Body of pancreas (tissue), 4 donors: ENCODE measurements around the gene HNF1A. TPM values are rescaled to one million over a fixed set of nuclear protein-coding genes. Genes with fewer than 3 reads are reported as not detected.

ENCODE experiments used
- ATAC-seq: fragments of 150-250 bp; one replicate; pipeline ENCODE4 v1.9.1; 2016
- DNase-seq, 4 donors: peaks; one replicate each; pipeline ENCODE4 v3.0.0-alpha.2; 2019
- H3K27ac ChIP-seq, 4 donors: fragments of 200-600 bp; sonication (generic); 1 replicate in 3 of 4; 2 replicates in 1 of 4; pipeline versions ENCODE4 v1.5.1 to v1.6.1; 2016 to 2019; ENCODE audit warnings: mild to moderate bottlenecking in 1 of 4, mixed read lengths in 1 of 4, moderate library complexity in 1 of 4
- H3K27me3 ChIP-seq, 2 donors: fragments of 200-600 bp; sonication (generic); one replicate each; pipeline ENCODE4 v1.6.0; 2016; ENCODE audit warnings: mild to moderate bottlenecking in 1 of 2
- H3K36me3 ChIP-seq, 2 donors: fragments of 200-600 bp; sonication (generic); replicated peaks in 1 of 2; 2 replicates each; pipeline ENCODE4 v1.5.1; 2016; ENCODE audit warnings: low read depth in 2 of 2; ENCODE audit not compliant: insufficient read depth in 1 of 2
- H3K4me1 ChIP-seq: fragments of 200-600 bp; sonication (generic); one replicate; pipeline ENCODE4 v1.6.0; 2016
- H3K4me3 ChIP-seq, 2 donors: fragments of 200-600 bp; sonication (generic); 1 replicate in 1 of 2; 2 replicates in 1 of 2; pipeline ENCODE4 v1.5.1; 2016 to 2019
- H3K9me3 ChIP-seq, 3 donors: fragments of 200-600 bp; sonication (generic); 1 replicate in 2 of 3; 2 replicates in 1 of 3; pipeline ENCODE4 v1.5.1; 2016
- CTCF ChIP-seq, 7 experiments: fragments of 450-650 bp in 4 of 7; fragments of 200-600 bp in 3 of 7; sonication (generic) in 3 of 7; IDR thresholded peaks; one replicate each; pipeline ENCODE4 v1.5.1; 2016 to 2019; ENCODE audit warnings: antibody characterized with exemption in 7 of 7
- POLR2A ChIP-seq, 3 donors: fragments of 450-650 bp; IDR thresholded peaks; one replicate each; pipeline ENCODE4 v1.6.1; 2016; ENCODE audit warnings: antibody characterized with exemption in 3 of 3, mild to moderate bottlenecking in 2 of 3
- WGBS, 2 donors: methylation state at CpG; one replicate each; pipeline ENCODE4 v1.1.5; 2017; 5-methylcytosine and 5-hydroxymethylcytosine counted together
- intact Hi-C: fragments of 100-400 bp; cut with DNase I; formaldehyde crosslinking; loops from one replicate; pipeline ENCODE4 v1.15.1; 2023
- total RNA-seq, 2 donors: library from RNA; depleted of rRNA; stranded (reverse); fragments of >200 nt; gene quantifications; one replicate each; pipeline ENCODE4 v1.1.0, GENCODE V29; 2016

The HNF1A gene
- total RNA-seq, 2 donors from 2014 or later = 11.9 to 13.2 TPM

GRCh38 chr12:120999191-121000120 lies 21.1 kb downstream of the HNF1A start:
- intact Hi-C loops = loop anchor here (5.0 kb wide), 1 partner anchor 47 kb away; no protein-coding TSS in a partner anchor
- DNase-seq = peak; percentile 31 to 73 (median 46)
- TF ChIP-seq CTCF (IDR thresholded peaks at IDR 0.05) (no peak), POLR2A (IDR thresholded peaks at IDR 0.05) (no peak)
- Histone ChIP-seq H3K4me3 (no peak overlapping the region), H3K36me3 (peaks cover 5 to 19% of the 10 kb centered on the region in 2 donors), H3K9me3 (no peaks in the 10 kb centered on the region), H3K4me1 (peaks cover 15% of the 10 kb centered on the region), H3K27ac (no peak overlapping the region), H3K27me3 (no peaks in the 10 kb centered on the region)
- peak; percentile 52 for ATAC-seq
- 45 to 47% methylated on average over 13 to 23 of the region's 23 CpGs for WGBS, 2 donors

GRCh38 chr12:121000530-121000929 lies 22.2 kb downstream of the HNF1A start:
- 82 to 83% methylated on average over 9 to 11 of the region's 11 CpGs for WGBS, 2 donors
- no peak for ATAC-seq
- Histone ChIP-seq H3K9me3 (no peaks in the 10 kb centered on the region), H3K27me3 (no peaks in the 10 kb centered on the region), H3K36me3 (peaks cover 3 to 10% of the 10 kb centered on the region in 2 donors), H3K27ac (no peak overlapping the region), H3K4me1 (peaks cover 15% of the 10 kb centered on the region), H3K4me3 (no peak overlapping the region)
- no peak for DNase-seq
- TF ChIP-seq CTCF (IDR thresholded peaks at IDR 0.05) = no peak
- no peak for TF ChIP-seq POLR2A (IDR thresholded peaks at IDR 0.05)
- intact Hi-C loops = loop anchor here (5.0 kb wide), 1 partner anchor 48 kb away; no protein-coding TSS in a partner anchor

- Histone ChIP-seq H3K4me3 (no peak overlapping the region), H3K36me3 (peaks cover 0 to 9% of the 10 kb centered on the region in 2 donors), H3K9me3 (no peaks in the 10 kb centered on the region), H3K27me3 (no peaks in the 10 kb centered on the region), H3K4me1 (peaks cover 15% of the 10 kb centered on the region), H3K27ac (no peak overlapping the region)
- 88 to 91% methylated on average over 3 to 10 of the region's 11 CpGs for WGBS, 2 donors
- DNase-seq (no peak), ATAC-seq (no peak)
- TF ChIP-seq CTCF (IDR thresholded peaks at IDR 0.05) (no peak), POLR2A (IDR thresholded peaks at IDR 0.05) (no peak)
- intact Hi-C loops = loop anchor here (5.0 kb wide), 1 partner anchor 49 kb away; no protein-coding TSS in a partner anchor
Observed at GRCh38 chr12:121001060-121001459, 22.7 kb downstream of the HNF1A start.

- Histone ChIP-seq H3K36me3 (peaks cover 0 to 9% of the 10 kb centered on the region in 2 donors), H3K4me3 (no peak overlapping the region), H3K27me3 (no peaks in the 10 kb centered on the region), H3K27ac (no peak overlapping the region), H3K9me3 (no peaks in the 10 kb centered on the region), H3K4me1 (peaks cover 15% of the 10 kb centered on the region)
- no peak for DNase-seq
- no peak for TF ChIP-seq CTCF (IDR thresholded peaks at IDR 0.05)
- no peak for TF ChIP-seq POLR2A (IDR thresholded peaks at IDR 0.05)
- no peak for ATAC-seq
- intact Hi-C loops = loop anchor here (5.0 kb wide), 1 partner anchor 50 kb away; no protein-coding TSS in a partner anchor
- 93% methylated on average over 7 to 14 of the region's 16 CpGs for WGBS, 2 donors
Observed at GRCh38 chr12:121001841-121002483, 23.6 kb downstream of the HNF1A start.
